Hepatocyte (in vitro differentiated cells): Measurements from ENCODE around the gene FXR1. TPM values are rescaled to one million over a fixed set of nuclear protein-coding genes. Genes with fewer than 3 reads are reported as not detected.
"Not testable (repeated sequence)": the region's sequence is repeated elsewhere in the genome, so short reads cannot be mapped to it uniquely, and the experiment has no call there.

Source experiments
- DNase-seq: peaks from one replicate; pipeline ENCODE4 v3.0.0-alpha.2; 2016; ENCODE audit warnings: low spot score
- H2AFZ ChIP-seq: fragments of 200-600 bp; sonication (generic); 2 replicates; pipeline ENCODE4 v1.6.0; 2016; ENCODE audit warnings: antibody characterized with exemption, mild to moderate bottlenecking
- H3K27ac ChIP-seq: fragments of 200-600 bp; sonication (generic); 2 replicates; pipeline ENCODE4 v1.5.1; 2016; ENCODE audit warnings: mild to moderate bottlenecking
- H3K27me3 ChIP-seq: fragments of 200-600 bp; sonication (generic); 2 replicates; pipeline ENCODE4 v1.6.1; 2016
- H3K36me3 ChIP-seq: fragments of 200-600 bp; sonication (generic); replicated peaks from 2 replicates; pipeline ENCODE4 v1.5.1; 2016; ENCODE audit warnings: low read depth; ENCODE audit not compliant: insufficient read depth
- H3K4me1 ChIP-seq: fragments of 200-600 bp; sonication (generic); 2 replicates; pipeline ENCODE4 v1.5.1; 2016; ENCODE audit warnings: mild to moderate bottlenecking, moderate library complexity; ENCODE audit not compliant: insufficient read depth
- H3K4me2 ChIP-seq: fragments of 200-600 bp; sonication (generic); 2 replicates; pipeline ENCODE4 v1.6.0; 2016
- H3K4me3 ChIP-seq: fragments of 200-600 bp; sonication (generic); 2 replicates; pipeline ENCODE4 v1.5.1; 2016; ENCODE audit warnings: mild to moderate bottlenecking
- H3K79me2 ChIP-seq: fragments of 200-600 bp; sonication (generic); 2 replicates; pipeline ENCODE4 v1.6.0; 2017; ENCODE audit warnings: mild to moderate bottlenecking
- H3K9me2 ChIP-seq: fragments of 200-600 bp; sonication (generic); replicated peaks from 2 replicates; pipeline ENCODE4 v1.6.0; 2017; ENCODE audit warnings: mild to moderate bottlenecking; ENCODE audit not compliant: insufficient read depth
- H3K9me3 ChIP-seq: fragments of 200-600 bp; sonication (generic); 2 replicates; pipeline ENCODE4 v1.5.1; 2016; ENCODE audit warnings: low read depth, mild to moderate bottlenecking
- H4K20me1 ChIP-seq: fragments of 200-600 bp; sonication (generic); 2 replicates; pipeline ENCODE4 v1.6.0; 2016; ENCODE audit warnings: mild to moderate bottlenecking; ENCODE audit not compliant: insufficient read depth, poor library complexity, severe bottlenecking
- CTCF ChIP-seq: fragments of 200-600 bp; sonication (generic); IDR thresholded peaks from 2 replicates; pipeline ENCODE4 v1.5.1; 2016; ENCODE audit warnings: antibody characterized with exemption, mild to moderate bottlenecking; ENCODE audit not compliant: poor library complexity
- EZH2 ChIP-seq: fragments of 200-600 bp; sonication (generic); IDR thresholded peaks from 2 replicates; pipeline ENCODE4 v1.6.1; 2016; ENCODE audit warnings: antibody characterized with exemption, mild to moderate bottlenecking, borderline replicate concordance
- EZH2phosphoT487 ChIP-seq: fragments of 200-600 bp; sonication (generic); IDR thresholded peaks from one replicate; pipeline ENCODE4 v1.6.1; 2018; ENCODE audit warnings: antibody characterized with exemption, mild to moderate bottlenecking, low read depth, moderate library complexity; ENCODE audit not compliant: unreplicated experiment, severe bottlenecking
- WGBS: methylation state at CpG from one replicate; pipeline ENCODE4 v1.1.6; 2016; ENCODE audit warnings: low lambda C conversion rate; ENCODE audit errors: missing lambda C conversion rate; 5-methylcytosine and 5-hydroxymethylcytosine counted together
- polyA plus RNA-seq: library from polyadenylated mRNA; unstranded; fragments of >200 nt; fragmentation: Nextera tagmentation; extraction: Ambion mirVana; gene quantifications from 2 replicates; pipeline ENCODE4 v1.2.1, GENCODE V29; 2016
- total RNA-seq: library from RNA; depleted of rRNA; stranded (reverse); fragments of >200 nt; gene quantifications from 2 replicates; pipeline ENCODE4 v1.2.3, GENCODE V29; 2014

FXR1 gene
- total and polyA plus RNA-seq, 2 experiments from 2014 or later: 48.4 to 105 TPM

DNA sequence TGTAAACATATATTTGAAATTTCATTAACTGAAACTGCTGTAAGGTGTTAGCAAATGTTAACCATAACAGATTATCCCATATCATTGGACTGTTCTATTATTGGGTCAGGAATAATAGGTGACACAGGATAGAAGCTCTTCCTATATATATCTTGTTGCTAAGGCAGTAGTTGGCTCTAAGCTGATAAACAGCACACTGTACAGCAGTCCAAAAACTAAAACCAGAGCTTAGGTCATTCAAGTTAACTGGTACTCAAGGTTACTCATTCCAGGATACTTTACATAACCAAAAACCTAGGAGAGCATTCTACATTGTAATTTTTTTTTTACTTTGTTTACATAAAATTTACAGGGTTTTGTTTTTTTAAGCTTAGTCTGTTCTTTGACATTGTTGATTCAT lies 68.1 kb downstream of the FXR1 start:
- H3K79me2 ChIP-seq: no peaks in the 10 kb centered on the region
- TF ChIP-seq CTCF (no peak), EZH2 (no peak), EZH2phosphoT487 (no peak)
- H3K27me3 ChIP-seq: no peaks in the 10 kb centered on the region
- H3K9me2 ChIP-seq: no peaks in the 10 kb centered on the region
- H3K4me2 ChIP-seq: no peak overlapping the region
- H2AFZ ChIP-seq: no peak overlapping the region
- no peaks in the 10 kb centered on the region for H3K9me3 ChIP-seq
- H4K20me1 ChIP-seq: no peaks in the 10 kb centered on the region
- peaks cover 10% of the 10 kb centered on the region for H3K4me1 ChIP-seq
- no peaks in the 10 kb centered on the region for H3K36me3 ChIP-seq
- DNase-seq: no peak
- no peak overlapping the region for H3K4me3 ChIP-seq
- no peak overlapping the region for H3K27ac ChIP-seq

- H3K4me3 ChIP-seq: no peak overlapping the region
- 54% methylated on average over 2 of the region's 2 CpGs for WGBS
- H3K4me1 ChIP-seq: peaks cover 10% of the 10 kb centered on the region
- H3K79me2 ChIP-seq: peaks cover 2% of the 10 kb centered on the region
- no peak for TF ChIP-seq EZH2phosphoT487
- no peak for TF ChIP-seq EZH2
- no peak for TF ChIP-seq CTCF
- H3K9me3 ChIP-seq: no peaks in the 10 kb centered on the region
- no peak overlapping the region for H2AFZ ChIP-seq
- no peak overlapping the region for H3K4me2 ChIP-seq
- H3K27me3 ChIP-seq: no peaks in the 10 kb centered on the region
- H3K36me3 ChIP-seq: no peaks in the 10 kb centered on the region
- no peaks in the 10 kb centered on the region for H3K9me2 ChIP-seq
- peak overlapping the region; percentile 33 for H3K27ac ChIP-seq
- no peaks in the 10 kb centered on the region for H4K20me1 ChIP-seq
- DNase-seq: no peak
These were observed 69.4 kb downstream of the FXR1 start for GRCh38 chr3:180981912-180982311.

DNA sequence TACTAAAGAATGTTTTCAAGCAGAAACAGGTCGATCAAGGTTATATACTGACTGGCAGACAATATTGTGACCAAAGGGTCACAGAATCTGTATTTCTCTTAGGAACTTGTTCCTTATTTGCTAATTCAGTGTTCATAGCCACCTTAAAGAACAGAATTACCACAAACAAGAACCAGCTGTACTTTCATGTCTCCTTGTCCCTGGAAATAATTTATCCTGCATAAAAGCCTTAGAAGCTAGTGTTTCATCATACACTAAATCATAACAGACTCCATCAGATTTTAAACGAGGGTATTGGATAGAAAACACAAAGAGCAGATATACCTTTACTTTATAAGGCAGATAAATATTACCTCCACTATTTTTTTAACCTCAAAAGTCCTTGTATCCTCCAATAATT lies 70.7 kb downstream of the FXR1 start:
- TF ChIP-seq EZH2 (no peak), EZH2phosphoT487 (no peak), CTCF (no peak)
- no peak for DNase-seq
- Histone ChIP-seq H3K27me3 (no peaks in the 10 kb centered on the region), H3K9me2 (no peaks in the 10 kb centered on the region), H3K4me2 (no peak overlapping the region), H3K27ac (no peak overlapping the region), H3K36me3 (no peaks in the 10 kb centered on the region), H3K79me2 (peaks cover 14% of the 10 kb centered on the region), H2AFZ (no peak overlapping the region), H3K4me1 (peaks cover 14% of the 10 kb centered on the region), H3K9me3 (no peaks in the 10 kb centered on the region), H4K20me1 (no peaks in the 10 kb centered on the region), H3K4me3 (no peak overlapping the region)
- 60% methylated on average over 2 of the region's 2 CpGs for WGBS

DNA sequence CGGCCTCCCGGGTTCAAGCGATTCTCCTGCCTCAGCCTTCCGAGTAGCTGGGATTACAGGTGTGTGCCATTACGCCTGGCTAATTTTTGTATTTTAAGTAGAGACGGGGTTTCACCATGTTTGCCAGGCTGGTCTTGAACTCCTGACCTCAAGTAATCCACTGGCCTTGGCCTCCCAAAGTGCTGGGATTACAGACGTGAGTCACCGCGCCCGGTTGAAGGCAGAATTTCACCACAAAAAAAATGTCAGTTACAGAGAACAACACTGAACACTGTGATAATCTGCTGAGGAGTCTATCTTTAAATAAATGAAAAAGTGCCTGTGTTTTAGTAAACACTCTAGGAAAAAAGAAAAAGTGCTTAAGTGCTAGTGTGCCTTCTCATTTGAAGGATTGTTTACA lies 73.9 kb downstream of the FXR1 start:
- peaks cover 21% of the 10 kb centered on the region for H3K79me2 ChIP-seq
- not testable (repeated sequence) for DNase-seq, H3K9me2 ChIP-seq, H3K9me3 ChIP-seq, H3K4me2 ChIP-seq, H2AFZ ChIP-seq, H3K36me3 ChIP-seq, H3K4me3 ChIP-seq, H4K20me1 ChIP-seq, H3K27me3 ChIP-seq, H3K27ac ChIP-seq
- 88% methylated on average over 10 of the region's 10 CpGs for WGBS
- H3K4me1 ChIP-seq: peaks cover 19% of the 10 kb centered on the region
